ENCODE results near the gene ALKBH4.
A peak's percentile ranks its signal among the peaks of the same experiment; 100 is the strongest.

ALKBH4 gene

DNA sequence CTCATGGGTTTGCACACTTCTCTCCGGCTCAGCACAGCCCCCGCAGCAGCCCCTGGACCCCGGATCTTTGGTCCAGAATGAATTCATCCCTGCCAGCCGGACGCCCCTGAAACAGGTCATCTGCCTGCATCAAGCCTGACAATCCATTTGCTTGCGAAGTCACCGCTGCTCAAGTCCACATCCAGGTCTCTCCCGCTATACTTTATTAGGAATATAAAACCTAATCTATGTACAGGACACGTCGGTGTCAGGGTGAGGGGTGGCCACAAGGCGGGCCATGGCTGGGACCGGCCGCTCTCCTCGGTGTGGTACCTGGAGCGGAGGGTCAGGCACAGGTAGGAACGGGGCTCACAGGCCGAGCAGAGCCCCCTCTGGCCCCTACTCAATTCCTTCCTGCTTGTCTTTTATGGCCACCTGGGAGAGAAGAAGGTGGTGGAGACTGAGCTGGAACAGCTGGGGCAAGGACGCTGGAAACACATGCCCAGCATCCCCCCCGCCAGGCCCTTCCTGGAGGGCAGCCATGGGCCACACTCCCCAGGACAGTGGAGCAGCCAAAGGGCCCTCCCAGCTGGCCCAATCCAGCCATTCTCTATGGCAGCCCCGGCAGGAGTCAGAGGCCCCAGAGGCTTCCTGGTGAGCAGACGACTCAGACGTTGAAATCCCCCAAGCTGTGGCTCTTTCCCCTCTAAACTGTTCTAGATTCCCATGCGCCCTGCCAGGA lies 8.8 kb upstream of the ALKBH4 start:
- Histone ChIP-seq H3K36me3 (ENCODE audit: insufficient read depth, insufficient read length, low read length) (peaks cover 37% of the 10 kb centered on the region), H3K9ac (ENCODE audit: insufficient read length, low read depth) (no peak overlapping the region), H3K9me3 (ENCODE audit: insufficient read depth, low read length) (no peaks in the 10 kb centered on the region), H3K4me1 (ENCODE audit: insufficient read depth, insufficient read length) (peaks cover 2% of the 10 kb centered on the region), H3K4me3 (ENCODE audit: insufficient read length, low read depth) (no peak overlapping the region), H3K27me3 (ENCODE audit: insufficient read depth, insufficient read length) (no peaks in the 10 kb centered on the region)
- no peak for TF ChIP-seq ZNF274 (IDR thresholded peaks at IDR 0.05; ENCODE audit: low read depth, low read length)
- no peak for TF ChIP-seq YY1 (IDR thresholded peaks at IDR 0.05; ENCODE audit: insufficient read depth, insufficient read length)
- no peak for TF ChIP-seq SUZ12 (IDR thresholded peaks at IDR 0.05; ENCODE audit: extremely low read depth, insufficient read depth, insufficient read length)
- DNase-seq (ENCODE audit: low read depth, low spot score): no peak

DNA sequence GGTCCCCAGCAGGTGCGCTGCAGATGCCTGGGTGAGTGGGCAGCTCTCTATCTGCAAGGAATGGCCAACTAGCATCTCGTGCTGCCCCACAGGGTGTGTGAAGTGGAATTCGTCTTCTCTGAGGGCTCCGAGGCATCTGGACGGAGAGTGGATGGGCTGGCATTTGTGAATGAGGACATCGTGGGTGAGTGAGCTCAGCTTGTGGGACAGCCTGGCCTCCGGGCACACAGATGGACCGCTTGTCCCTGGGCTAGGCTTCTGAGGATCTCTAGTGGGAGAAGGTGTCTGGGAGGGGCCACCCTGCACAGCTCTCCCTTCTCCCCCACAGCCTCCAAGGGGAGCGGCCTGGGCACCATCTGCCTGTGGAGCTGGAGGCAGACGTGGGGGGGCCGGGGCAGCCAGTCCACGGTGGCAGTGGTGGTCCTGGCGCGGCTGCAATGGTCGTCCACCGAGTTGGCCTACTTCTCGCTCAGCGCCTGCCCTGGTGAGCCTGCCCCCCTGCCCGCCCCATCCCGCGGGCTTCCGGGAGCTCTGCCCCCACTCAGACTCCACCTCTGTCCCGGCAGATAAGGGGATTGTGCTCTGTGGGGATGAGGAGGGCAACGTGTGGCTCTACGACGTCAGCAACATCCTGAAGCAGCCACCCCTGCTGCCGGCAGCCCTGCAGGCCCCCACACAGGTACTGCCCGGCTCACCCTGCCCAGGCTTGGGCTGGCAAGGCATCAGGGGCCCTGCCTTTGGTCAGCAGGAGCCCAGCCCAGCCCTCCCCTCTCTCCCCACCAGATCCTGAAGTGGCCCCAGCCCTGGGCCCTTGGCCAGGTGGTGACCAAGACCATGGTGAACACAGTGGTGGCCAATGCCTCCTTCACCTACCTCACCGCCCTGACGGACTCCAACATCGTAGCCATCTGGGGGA lies 7.7 kb upstream of the ALKBH4 start:
- H3K9ac ChIP-seq (ENCODE audit: insufficient read length, low read depth): no peak overlapping the region
- no peak for DNase-seq (ENCODE audit: low read depth, low spot score)
- peaks cover 48% of the 10 kb centered on the region for H3K36me3 ChIP-seq (ENCODE audit: insufficient read depth, insufficient read length, low read length)
- H3K27me3 ChIP-seq (ENCODE audit: insufficient read depth, insufficient read length): no peaks in the 10 kb centered on the region
- H3K4me3 ChIP-seq (ENCODE audit: insufficient read length, low read depth): no peak overlapping the region
- TF ChIP-seq ZNF274 (IDR thresholded peaks at IDR 0.05; ENCODE audit: low read depth, low read length) (no peak), YY1 (IDR thresholded peaks at IDR 0.05; ENCODE audit: insufficient read depth, insufficient read length) (no peak), SUZ12 (IDR thresholded peaks at IDR 0.05; ENCODE audit: extremely low read depth, insufficient read depth, insufficient read length) (no peak)
- H3K9me3 ChIP-seq (ENCODE audit: insufficient read depth, low read length): no peaks in the 10 kb centered on the region
- peaks cover 2% of the 10 kb centered on the region for H3K4me1 ChIP-seq (ENCODE audit: insufficient read depth, insufficient read length)

DNA sequence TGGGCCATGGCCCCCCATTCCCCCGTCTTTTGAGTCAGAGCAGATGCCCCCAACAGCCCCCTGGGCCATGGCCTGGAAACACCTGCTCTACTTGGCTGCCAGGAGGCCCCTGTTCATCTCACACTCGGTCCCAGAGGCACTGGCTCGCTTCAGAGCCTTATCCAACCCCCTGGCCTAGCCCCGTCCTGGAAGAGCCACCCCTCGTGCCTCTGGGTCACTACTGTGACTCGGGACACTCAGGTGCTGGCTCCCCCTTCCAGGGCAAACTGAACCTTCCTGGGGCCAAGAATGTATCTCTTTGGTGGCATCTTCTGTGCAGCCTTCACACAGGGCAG lies 7.1 kb upstream of the ALKBH4 start:
- no peaks in the 10 kb centered on the region for H3K27me3 ChIP-seq (ENCODE audit: insufficient read depth, insufficient read length)
- TF ChIP-seq ZNF274 (IDR thresholded peaks at IDR 0.05; ENCODE audit: low read depth, low read length) (no peak), YY1 (IDR thresholded peaks at IDR 0.05; ENCODE audit: insufficient read depth, insufficient read length) (no peak), SUZ12 (IDR thresholded peaks at IDR 0.05; ENCODE audit: extremely low read depth, insufficient read depth, insufficient read length) (no peak)
- H3K4me1 ChIP-seq (ENCODE audit: insufficient read depth, insufficient read length): peaks cover 2% of the 10 kb centered on the region
- no peak overlapping the region for H3K9ac ChIP-seq (ENCODE audit: insufficient read length, low read depth)
- no peaks in the 10 kb centered on the region for H3K9me3 ChIP-seq (ENCODE audit: insufficient read depth, low read length)
- no peak for DNase-seq (ENCODE audit: low read depth, low spot score)
- peaks cover 54% of the 10 kb centered on the region for H3K36me3 ChIP-seq (ENCODE audit: insufficient read depth, insufficient read length, low read length)
- no peak overlapping the region for H3K4me3 ChIP-seq (ENCODE audit: insufficient read length, low read depth)

DNA sequence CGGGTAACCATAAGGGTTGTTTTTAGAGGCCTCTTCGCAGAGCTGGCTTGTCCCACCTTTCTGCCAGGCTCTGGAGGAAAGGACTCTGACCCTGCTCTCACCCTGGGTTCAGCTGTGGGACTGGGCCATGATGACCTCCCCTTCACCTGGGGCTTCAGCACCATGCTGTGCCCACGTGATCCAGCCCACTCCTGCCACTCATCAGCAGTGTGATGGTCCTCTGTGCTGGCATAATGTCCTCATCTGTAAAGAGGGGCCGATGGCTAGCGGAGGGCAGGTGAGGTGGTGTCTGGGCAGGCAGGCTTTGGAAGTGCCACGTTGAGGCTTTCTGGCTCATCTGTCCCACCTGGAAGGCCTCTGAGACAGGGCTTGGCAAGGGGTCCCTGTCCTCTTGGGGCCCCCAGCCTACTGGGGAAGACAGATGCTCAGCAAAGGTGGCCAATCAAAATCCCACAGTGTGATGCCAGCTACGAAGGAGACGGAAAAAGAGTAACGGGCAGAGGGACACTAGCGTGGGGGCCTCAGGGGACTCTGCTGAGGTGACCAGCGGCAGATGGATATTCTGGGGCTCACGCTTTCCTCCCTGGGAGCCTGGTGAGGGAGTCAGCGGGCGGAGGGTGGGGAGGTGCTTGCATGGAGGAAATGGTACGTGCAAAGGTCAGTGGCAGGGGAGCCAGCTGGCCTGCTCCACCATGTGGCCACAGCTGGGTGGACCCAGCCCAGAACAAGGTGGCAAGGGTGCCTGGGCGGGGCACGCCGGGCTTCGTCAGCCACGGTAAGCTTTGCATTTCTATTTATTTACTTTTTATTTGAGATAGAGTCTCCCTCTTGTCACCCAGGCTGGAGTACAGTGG lies 5.5 kb upstream of the ALKBH4 start:
- H3K4me3 ChIP-seq (ENCODE audit: insufficient read length, low read depth): no peak overlapping the region
- peaks cover 2% of the 10 kb centered on the region for H3K4me1 ChIP-seq (ENCODE audit: insufficient read depth, insufficient read length)
- H3K9me3 ChIP-seq (ENCODE audit: insufficient read depth, low read length): no peaks in the 10 kb centered on the region
- DNase-seq (ENCODE audit: low read depth, low spot score): no peak
- no peak overlapping the region for H3K9ac ChIP-seq (ENCODE audit: insufficient read length, low read depth)
- H3K36me3 ChIP-seq (ENCODE audit: insufficient read depth, insufficient read length, low read length): peaks cover 58% of the 10 kb centered on the region
- no peak for TF ChIP-seq ZNF274 (IDR thresholded peaks at IDR 0.05; ENCODE audit: low read depth, low read length)
- TF ChIP-seq SUZ12 (IDR thresholded peaks at IDR 0.05; ENCODE audit: extremely low read depth, insufficient read depth, insufficient read length): no peak
- TF ChIP-seq YY1 (IDR thresholded peaks at IDR 0.05; ENCODE audit: insufficient read depth, insufficient read length): no peak
- no peaks in the 10 kb centered on the region for H3K27me3 ChIP-seq (ENCODE audit: insufficient read depth, insufficient read length)

DNA sequence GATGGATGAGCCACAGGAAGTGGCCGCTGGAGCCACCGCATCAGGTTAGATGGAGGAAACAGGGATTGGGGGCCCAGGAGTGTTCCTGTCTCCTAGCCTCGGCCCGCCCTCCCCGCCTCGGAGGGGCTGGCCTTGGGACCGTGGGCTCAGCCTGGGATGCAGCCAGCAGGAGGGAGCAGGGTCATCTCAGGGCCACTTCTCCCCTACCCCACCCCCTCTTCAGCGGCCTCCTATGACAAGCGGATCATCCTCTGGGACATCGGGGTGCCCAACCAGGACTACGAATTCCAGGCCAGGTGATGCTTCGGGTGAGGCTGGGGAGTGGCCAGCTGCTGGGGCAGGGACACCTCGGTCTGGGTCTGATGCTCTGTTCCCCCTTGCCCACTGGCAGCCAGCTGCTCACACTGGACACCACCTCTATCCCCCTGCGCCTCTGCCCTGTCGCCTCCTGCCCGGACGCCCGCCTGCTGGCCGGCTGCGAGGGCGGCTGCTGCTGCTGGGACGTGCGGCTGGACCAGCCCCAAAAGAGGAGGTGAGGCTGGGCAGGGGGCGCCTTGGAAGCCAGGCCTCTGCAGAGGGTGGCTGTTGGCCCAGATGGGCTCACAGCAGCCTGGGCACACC lies 4.8 kb upstream of the ALKBH4 start:
- DNase-seq (ENCODE audit: low read depth, low spot score): no peak
- peaks cover 2% of the 10 kb centered on the region for H3K4me1 ChIP-seq (ENCODE audit: insufficient read depth, insufficient read length)
- TF ChIP-seq SUZ12 (IDR thresholded peaks at IDR 0.05; ENCODE audit: extremely low read depth, insufficient read depth, insufficient read length) (no peak), ZNF274 (IDR thresholded peaks at IDR 0.05; ENCODE audit: low read depth, low read length) (no peak), YY1 (IDR thresholded peaks at IDR 0.05; ENCODE audit: insufficient read depth, insufficient read length) (no peak)
- H3K36me3 ChIP-seq (ENCODE audit: insufficient read depth, insufficient read length, low read length): peaks cover 58% of the 10 kb centered on the region
- no peak overlapping the region for H3K4me3 ChIP-seq (ENCODE audit: insufficient read length, low read depth)
- H3K27me3 ChIP-seq (ENCODE audit: insufficient read depth, insufficient read length): no peaks in the 10 kb centered on the region
- no peak overlapping the region for H3K9ac ChIP-seq (ENCODE audit: insufficient read length, low read depth)
- H3K9me3 ChIP-seq (ENCODE audit: insufficient read depth, low read length): no peaks in the 10 kb centered on the region

DNA sequence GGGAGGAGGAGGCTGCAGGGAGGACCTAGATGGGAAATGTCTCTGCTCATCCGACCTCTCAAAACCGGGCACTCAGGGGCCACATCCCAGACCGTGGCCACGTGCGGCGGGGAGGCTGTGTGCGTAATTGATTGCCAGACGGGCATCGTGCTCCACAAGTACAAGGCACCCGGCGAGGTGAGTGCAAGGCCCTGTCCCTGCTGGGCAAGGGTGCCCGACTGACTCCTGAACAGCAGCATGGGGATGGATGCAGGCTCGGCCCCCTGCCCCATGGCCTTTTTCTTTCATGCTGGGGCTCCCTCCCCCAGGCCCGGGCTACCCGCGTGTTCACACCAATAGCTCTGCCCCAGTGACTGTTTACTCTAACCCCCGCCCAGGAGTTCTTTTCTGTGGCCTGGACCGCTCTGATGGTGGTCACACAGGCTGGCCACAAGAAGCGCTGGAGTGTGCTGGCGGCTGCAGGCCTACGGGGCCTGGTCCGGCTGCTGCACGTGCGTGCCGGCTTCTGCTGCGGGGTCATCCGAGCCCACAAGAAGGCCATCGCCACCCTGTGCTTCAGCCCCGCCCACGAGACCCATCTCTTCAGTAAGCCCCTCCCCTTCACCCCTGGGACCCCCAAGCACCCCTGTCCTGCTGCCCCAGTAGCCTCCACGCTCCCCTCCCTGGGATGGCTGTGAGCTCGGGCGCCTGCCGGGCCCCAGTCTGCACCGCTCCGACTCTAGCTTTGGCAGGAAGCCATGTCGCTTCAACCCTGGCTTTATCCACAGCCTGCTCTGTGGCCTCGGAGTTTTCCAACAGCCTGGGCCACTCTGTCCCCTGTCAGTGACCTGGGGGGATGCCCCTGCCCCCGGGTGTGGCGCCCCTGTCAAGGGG lies 4.1 kb upstream of the ALKBH4 start:
- Histone ChIP-seq H3K4me1 (ENCODE audit: insufficient read depth, insufficient read length) (peaks cover 2% of the 10 kb centered on the region), H3K9ac (ENCODE audit: insufficient read length, low read depth) (peak overlapping the region; percentile 32)

More for the DNA sequence above, 4.1 kb upstream of the ALKBH4 start:
- TF ChIP-seq ZNF274 (IDR thresholded peaks at IDR 0.05; ENCODE audit: low read depth, low read length): no peak
- no peak for TF ChIP-seq YY1 (IDR thresholded peaks at IDR 0.05; ENCODE audit: insufficient read depth, insufficient read length)
- no peak for TF ChIP-seq SUZ12 (IDR thresholded peaks at IDR 0.05; ENCODE audit: extremely low read depth, insufficient read depth, insufficient read length)
- peaks cover 55% of the 10 kb centered on the region for H3K36me3 ChIP-seq (ENCODE audit: insufficient read depth, insufficient read length, low read length)
- no peaks in the 10 kb centered on the region for H3K27me3 ChIP-seq (ENCODE audit: insufficient read depth, insufficient read length)
- H3K4me3 ChIP-seq (ENCODE audit: insufficient read length, low read depth): no peak overlapping the region
- H3K9me3 ChIP-seq (ENCODE audit: insufficient read depth, low read length): no peaks in the 10 kb centered on the region
- DNase-seq (ENCODE audit: low read depth, low spot score): no peak
